PFSK-1 (cell line): ENCODE measurements around the gene ADAT2.

Experiments
- FOXP2 ChIP-seq: optimal IDR thresholded peaks from 2 replicates; pipeline ENCODE3; 2011; ENCODE audit warnings: borderline replicate concordance, control low read depth, inconsistent platforms; ENCODE audit not compliant: insufficient read depth; ENCODE audit errors: extremely low read length, extremely low read depth
- POLR2AphosphoS5 ChIP-seq: IDR thresholded peaks from 2 replicates; pipeline ENCODE4 v1.6.1; 2012; ENCODE audit warnings: low read depth, mild to moderate bottlenecking, control low read depth, low read length, moderate library complexity
- REST ChIP-seq, 2 experiments: IDR thresholded peaks; 2 replicates each; pipeline versions ENCODE4 v1.6.1 to v1.8.0; 2011 to 2012; ENCODE audit warnings: low read depth in 2 of 2, low read length in 2 of 2, control low read depth in 1 of 2, inconsistent platforms in 1 of 2, mild to moderate bottlenecking in 1 of 2, moderate library complexity in 1 of 2; ENCODE audit not compliant: insufficient read depth in 1 of 2
- SIN3A ChIP-seq: IDR thresholded peaks from 2 replicates; pipeline ENCODE4 v1.6.1; 2012; ENCODE audit warnings: mild to moderate bottlenecking, low read length, moderate library complexity, borderline replicate concordance; ENCODE audit not compliant: insufficient read depth
- TAF1 ChIP-seq: IDR thresholded peaks from 2 replicates; pipeline ENCODE4 v1.6.1; 2012; ENCODE audit warnings: low read length, control low read depth, borderline replicate concordance; ENCODE audit not compliant: insufficient read depth

Gene ADAT2

GRCh38 chr6:143457563-143458359 is 7.3 kb upstream of the ADAT2 start:
- no peak for TF ChIP-seq FOXP2
- TF ChIP-seq SIN3A = no peak
- TF ChIP-seq POLR2AphosphoS5 = no peak
- TF ChIP-seq TAF1 = no peak
- no peak for TF ChIP-seq REST (IDR thresholded peaks at IDR 0.05; ENCODE audit: insufficient read depth in 1 of 2, low read depth in 2 of 2, low read length in 2 of 2)

DNA sequence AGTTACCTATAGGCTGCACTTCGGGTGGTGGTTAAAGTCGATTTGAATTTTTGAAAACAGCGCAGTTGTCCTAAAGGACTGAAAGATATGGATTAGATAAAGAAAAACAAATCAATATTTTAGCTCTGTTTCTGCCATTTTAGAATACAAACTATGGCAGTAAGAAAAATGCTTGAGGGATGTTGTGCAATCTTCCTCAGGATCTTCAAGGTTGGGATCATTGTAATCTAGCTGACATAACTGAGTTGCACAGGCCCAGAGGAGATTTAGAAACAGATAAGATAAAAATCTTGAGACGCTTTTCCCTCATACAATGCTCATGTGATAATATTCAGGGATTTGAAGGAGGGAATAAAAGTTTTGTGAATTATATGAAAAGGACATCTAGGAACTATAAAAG is 1.0 kb upstream of the ADAT2 start:
- TF ChIP-seq FOXP2 (no peak), TAF1 (no peak), POLR2AphosphoS5 (no peak), SIN3A (no peak), REST (IDR thresholded peaks at IDR 0.05; ENCODE audit: insufficient read depth in 1 of 2, low read depth in 2 of 2, low read length in 2 of 2) (no peak)

DNA sequence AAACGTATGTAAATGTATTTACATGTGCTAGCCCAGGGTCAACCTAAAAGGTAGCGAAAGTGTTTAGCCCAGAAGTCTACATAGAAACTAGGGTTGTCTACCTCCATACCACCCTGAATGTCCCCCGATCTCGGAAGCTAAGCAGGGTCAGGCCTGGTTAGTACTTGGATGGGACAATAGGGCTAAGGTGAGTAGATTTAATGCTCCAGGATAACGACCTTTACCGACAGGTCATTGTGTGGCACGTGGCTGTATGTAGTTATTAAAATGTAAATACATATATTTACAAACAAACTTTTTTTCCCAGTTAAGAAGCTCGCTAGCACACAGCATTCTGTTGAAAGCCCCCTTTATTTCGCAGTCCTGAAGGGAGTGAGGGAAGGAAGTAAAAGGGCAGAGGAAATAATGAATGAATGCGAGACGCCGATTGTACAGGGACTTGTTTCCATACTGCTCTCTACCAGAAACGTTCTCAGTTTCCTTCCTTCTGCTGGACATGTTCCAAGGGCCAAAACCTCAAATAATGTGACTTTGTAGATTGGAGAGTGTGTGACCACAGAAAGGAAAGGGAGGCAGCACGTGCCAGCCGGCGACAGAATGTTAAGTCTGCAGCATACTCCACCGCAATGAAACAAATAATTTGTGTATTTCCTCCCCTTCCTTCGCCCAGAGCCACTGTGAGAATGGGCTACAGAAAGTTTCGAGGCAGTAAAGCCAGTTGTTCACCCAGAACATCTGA is 612 bp downstream of the ADAT2 start:
- no peak for TF ChIP-seq POLR2AphosphoS5
- TF ChIP-seq FOXP2 = no peak
- no peak for TF ChIP-seq SIN3A
- TF ChIP-seq REST (IDR thresholded peaks at IDR 0.05; ENCODE audit: insufficient read depth in 1 of 2, low read depth in 2 of 2, low read length in 2 of 2) = no peak
- no peak for TF ChIP-seq TAF1

DNA sequence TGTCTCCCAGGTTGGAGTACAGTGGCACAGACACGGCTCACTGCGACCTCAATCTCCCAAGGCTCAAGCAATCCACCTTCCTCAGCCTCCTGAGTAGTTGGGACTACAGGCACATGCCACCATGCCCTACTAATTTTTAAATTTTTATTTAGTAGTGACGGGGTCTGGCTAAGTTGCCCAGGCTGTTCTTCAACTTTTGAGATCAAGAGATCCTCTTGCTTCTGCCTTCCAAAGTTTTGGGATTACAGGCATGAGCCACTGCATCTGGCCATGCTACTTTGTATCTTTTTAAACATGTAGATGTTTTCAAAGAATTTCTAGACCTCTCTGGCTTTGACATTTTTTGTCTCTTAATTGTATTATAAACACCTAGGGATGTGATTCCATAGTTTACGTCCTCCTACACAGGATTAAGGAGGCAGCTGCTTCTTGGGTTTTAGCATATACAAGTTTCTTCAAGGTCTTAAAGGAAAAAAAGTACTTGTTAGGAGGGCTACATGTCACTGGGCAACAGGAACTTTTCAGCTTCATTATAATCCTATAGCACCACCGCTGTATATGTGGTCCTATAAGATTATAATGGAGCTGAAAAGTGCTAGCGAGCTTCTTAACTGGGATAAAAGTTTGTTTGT is 1.3 kb downstream of the ADAT2 start:
- TF ChIP-seq SIN3A = no peak
- no peak for TF ChIP-seq FOXP2
- no peak for TF ChIP-seq TAF1
- no peak for TF ChIP-seq POLR2AphosphoS5
- TF ChIP-seq REST (IDR thresholded peaks at IDR 0.05; ENCODE audit: insufficient read depth in 1 of 2, low read depth in 2 of 2, low read length in 2 of 2) = no peak
